IMR-90 (cell line): ENCODE measurements around the gene MMP24. TPM values are rescaled to one million over a fixed set of nuclear protein-coding genes. Genes with fewer than 3 reads are reported as not detected.

Experiments
- ATAC-seq: fragments of 200-7000 bp; cut with Tn5 transposase; 2 replicates; pipeline ENCODE4 v1.9.1; 2020; ENCODE audit warnings: low read depth, mild to moderate bottlenecking, moderate library complexity
- BruUV-seq: library from RNA; stranded (reverse); fragments of 400-500 nt; replicated peaks from 2 replicates; lab custom pipeline; 2021; lab: Mats Ljungman, UMichigan
- CTCF ChIA-PET: fragments of 300-600 bp; formaldehyde crosslinking; extraction: SDS; loops from one replicate; lab custom pipeline; 2021; ENCODE audit warnings: antibody characterized with exemption; lab: Yijun Ruan, JAX
- POLR2A ChIA-PET: fragments of 300-600 bp; sonication (Branson Sonifier 250); formaldehyde crosslinking; loops from one replicate; lab custom pipeline; 2022; ENCODE audit warnings: antibody characterized with exemption; ENCODE audit not compliant: unreplicated experiment; lab: Charles Lee
- DNase-seq: peaks from one replicate; pipeline ENCODE4 v3.0.0; 2013
- H2AFZ ChIP-seq: replicated peaks from 2 replicates; pipeline ENCODE3; 2013; ENCODE audit warnings: low read length, mild to moderate bottlenecking; ENCODE audit not compliant: poor library complexity
- H2AK5ac ChIP-seq: 2 replicates; pipeline ENCODE4 v1.6.1; 2013; ENCODE audit warnings: low read depth, low read length, inconsistent platforms
- H2AK9ac ChIP-seq: replicated peaks from 2 replicates; pipeline ENCODE3; 2013; ENCODE audit warnings: mild to moderate bottlenecking, low read depth, low read length, moderate library complexity; ENCODE audit not compliant: poor library complexity
- H2BK120ac ChIP-seq: 2 replicates; pipeline ENCODE4 v1.6.1; 2013; ENCODE audit warnings: low read depth, low read length, inconsistent platforms
- H2BK15ac ChIP-seq: 3 replicates; pipeline ENCODE4 v1.6.1; 2013; ENCODE audit warnings: low read depth, low read length, inconsistent platforms
- H2BK20ac ChIP-seq: 2 replicates; pipeline ENCODE4 v1.6.1; 2013; ENCODE audit warnings: low read depth, mild to moderate bottlenecking, inconsistent platforms, low read length, moderate library complexity
- H2BK5ac ChIP-seq: 2 replicates; pipeline ENCODE4 v1.6.1; 2013; ENCODE audit warnings: mild to moderate bottlenecking, low read depth, low read length, inconsistent platforms; ENCODE audit not compliant: poor library complexity, severe bottlenecking
- H3K14ac ChIP-seq: replicated peaks from 2 replicates; pipeline ENCODE4 v1.6.1; 2013; ENCODE audit warnings: low read depth, low read length, inconsistent platforms
- H3K18ac ChIP-seq: 2 replicates; pipeline ENCODE4 v1.6.1; 2013; ENCODE audit warnings: low read depth, low read length, control low read depth
- H3K23ac ChIP-seq: 2 replicates; pipeline ENCODE4 v1.6.1; 2013; ENCODE audit warnings: low read depth, low read length, inconsistent platforms
- H3K27ac ChIP-seq: 2 replicates; pipeline ENCODE4 v1.5.1; 2013; ENCODE audit warnings: mild to moderate bottlenecking, control low read depth, low read length; ENCODE audit not compliant: insufficient read depth
- H3K27me3 ChIP-seq: 2 replicates; pipeline ENCODE4 v1.6.1; 2013; ENCODE audit warnings: low read length; ENCODE audit not compliant: control insufficient read depth, insufficient read depth
- H3K36me3 ChIP-seq: 2 replicates; pipeline ENCODE4 v1.6.1; 2013; ENCODE audit warnings: low read length, mixed read lengths; ENCODE audit not compliant: control insufficient read depth, insufficient read depth
- H3K4ac ChIP-seq: 2 replicates; pipeline ENCODE4 v1.6.1; 2013; ENCODE audit warnings: low read depth, low read length, inconsistent platforms
- H3K4me1 ChIP-seq: 2 replicates; pipeline ENCODE4 v1.6.1; 2013; ENCODE audit warnings: low read length, mixed read lengths; ENCODE audit not compliant: control insufficient read depth, insufficient read depth
- H3K4me2 ChIP-seq: 2 replicates; pipeline ENCODE4 v1.6.1; 2013; ENCODE audit warnings: low read depth, mild to moderate bottlenecking, control low read depth, low read length, moderate library complexity
- H3K4me3 ChIP-seq: 2 replicates; pipeline ENCODE4 v1.5.1; 2013; ENCODE audit warnings: low read depth, mild to moderate bottlenecking, control low read depth, low read length, moderate library complexity; ENCODE audit not compliant: insufficient read depth
- H3K56ac ChIP-seq: 2 replicates; pipeline ENCODE4 v1.6.1; 2013; ENCODE audit warnings: low read length, inconsistent platforms; ENCODE audit not compliant: insufficient read depth; ENCODE audit errors: extremely low read depth
- H3K79me1 ChIP-seq, 2 experiments: 2 replicates each; pipeline ENCODE4 v1.6.1; 2013; ENCODE audit warnings: low read length in 2 of 2, inconsistent platforms in 1 of 2, low read depth in 1 of 2
- H3K9ac ChIP-seq: 2 replicates; pipeline ENCODE4 v1.6.1; 2013; ENCODE audit warnings: low read depth, low read length, control low read depth
- H3K9me1 ChIP-seq: 2 replicates; pipeline ENCODE4 v1.6.1; 2013; ENCODE audit warnings: low read length, inconsistent platforms; ENCODE audit not compliant: insufficient read depth
- H3K9me3 ChIP-seq: 2 replicates; pipeline ENCODE4 v1.6.1; 2013; ENCODE audit warnings: low read length; ENCODE audit not compliant: control insufficient read depth, insufficient read depth
- H4K20me1 ChIP-seq: 2 replicates; pipeline ENCODE4 v1.6.1; 2013; ENCODE audit warnings: low read length, inconsistent platforms; ENCODE audit not compliant: insufficient read depth
- H4K5ac ChIP-seq: 2 replicates; pipeline ENCODE4 v1.6.1; 2013; ENCODE audit warnings: mild to moderate bottlenecking, low read depth, low read length, control low read depth
- H4K8ac ChIP-seq, 2 experiments: 2 replicates each; pipeline ENCODE4 v1.6.1; 2013; ENCODE audit warnings: low read depth in 2 of 2, low read length in 2 of 2, control low read depth in 1 of 2, inconsistent platforms in 1 of 2
- H4K91ac ChIP-seq: 2 replicates; pipeline ENCODE4 v1.6.1; 2013; ENCODE audit warnings: low read depth, low read length, inconsistent platforms; ENCODE audit not compliant: insufficient read depth
- BHLHE40 ChIP-seq: fragments of 150-350 bp; IDR thresholded peaks from 2 replicates; pipeline ENCODE4 v1.6.1; 2016; ENCODE audit warnings: mild to moderate bottlenecking, low read depth, low read length
- CEBPB ChIP-seq: IDR thresholded peaks from 2 replicates; pipeline ENCODE4 v1.6.1; 2012; ENCODE audit warnings: low read depth, low read length, improper control_type of control experiment
- CHD1 ChIP-seq: IDR thresholded peaks from 2 replicates; pipeline ENCODE4 v1.6.1; 2012; ENCODE audit warnings: low read depth, low read length, improper control_type of control experiment
- FOS ChIP-seq: fragments of 150-350 bp; IDR thresholded peaks from 2 replicates; pipeline ENCODE4 v1.6.1; 2016; ENCODE audit warnings: low read depth, low read length
- MAFK ChIP-seq: IDR thresholded peaks from 2 replicates; pipeline ENCODE4 v1.6.1; 2012; ENCODE audit warnings: low read depth, low read length, improper control_type of control experiment
- MAZ ChIP-seq: IDR thresholded peaks from 2 replicates; pipeline ENCODE4 v1.6.1; 2012; ENCODE audit warnings: low read depth, mild to moderate bottlenecking, low read length, improper control_type of control experiment, moderate library complexity, borderline replicate concordance
- MXI1 ChIP-seq: IDR thresholded peaks from 2 replicates; pipeline ENCODE4 v1.6.1; 2012; ENCODE audit warnings: low read depth, mild to moderate bottlenecking, low read length, moderate library complexity, borderline replicate concordance
- NFE2L2 ChIP-seq: fragments of 150-350 bp; IDR thresholded peaks from 2 replicates; pipeline ENCODE4 v1.6.1; 2016; ENCODE audit warnings: low read depth, mild to moderate bottlenecking, low read length
- POLR2A ChIP-seq: IDR thresholded peaks from 2 replicates; pipeline ENCODE4 v1.6.1; 2012; ENCODE audit warnings: mild to moderate bottlenecking, low read depth, low read length
- RAD21 ChIP-seq: IDR thresholded peaks from 2 replicates; pipeline ENCODE4 v1.6.1; 2012; ENCODE audit warnings: low read length, improper control_type of control experiment
- RCOR1 ChIP-seq: IDR thresholded peaks from 2 replicates; pipeline ENCODE4 v1.6.1; 2012; ENCODE audit warnings: mild to moderate bottlenecking, low read length, improper control_type of control experiment; ENCODE audit not compliant: insufficient replicate concordance
- RFX5 ChIP-seq: IDR thresholded peaks from 2 replicates; pipeline ENCODE4 v1.8.0; 2012; ENCODE audit warnings: low read depth, mild to moderate bottlenecking, low read length, moderate library complexity
- SMC3 ChIP-seq: fragments of 150-350 bp; IDR thresholded peaks from 2 replicates; pipeline ENCODE4 v1.6.1; 2016; ENCODE audit warnings: low read depth, mild to moderate bottlenecking, antibody characterized with exemption, low read length, moderate library complexity
- WGBS, 2 experiments: methylation state at CpG; one replicate each; pipeline versions ENCODE4 v1.1.5 to v1.1.7; 2013; ENCODE audit warnings: missing lambda C conversion rate in 2 of 2; ENCODE audit not compliant: insufficient read length in 1 of 2; ENCODE audit errors: extremely low coverage in 2 of 2; 5-methylcytosine and 5-hydroxymethylcytosine counted together
- dilution Hi-C: fragments of 300-500 bp; cut with HindIII; formaldehyde crosslinking; loops from one replicate; pipeline ENCODE4 v1.14.3; 2018; ENCODE audit warnings: low sequenced_read_pairs; ENCODE audit not compliant: unreplicated experiment
- in situ Hi-C: fragments of 300-500 bp; cut with MboI; formaldehyde crosslinking; loops from 3 replicates; pipeline ENCODE4 v1.14.3; 2019; ENCODE audit warnings: low sequenced_read_pairs, inconsistent platforms, mixed read lengths
- intact Hi-C: fragments of 100-400 bp; cut with micrococcal nuclease; formaldehyde crosslinking; loops from 2 replicates; pipeline ENCODE4 v1.10.0; 2022
- polyA plus RNA-seq, 3 experiments: library from polyadenylated mRNA; depleted of rRNA; stranded (reverse); fragments of >200 nt; gene quantifications; 2 replicates each; pipeline ENCODE4 v1.2.3, GENCODE V29; 2012; ENCODE audit warnings: low replicate concordance in 1 of 3
- total RNA-seq: library from RNA; depleted of rRNA; stranded (reverse); fragments of >200 nt; gene quantifications from 2 replicates; pipeline ENCODE4 v1.2.3, GENCODE V29; 2012
- TF ChIP-seq, protein P1 (sequence below): fragments of 150-350 bp; IDR thresholded peaks from 2 replicates; pipeline ENCODE4 v1.6.1; 2017; ENCODE audit warnings: mild to moderate bottlenecking, antibody characterized with exemption, low read length, low read depth
- TF ChIP-seq, protein P2 (sequence below): fragments of 150-350 bp; IDR thresholded peaks from 2 replicates; pipeline ENCODE4 v1.6.1; 2016; ENCODE audit warnings: low read depth, mild to moderate bottlenecking, low read length, moderate library complexity, borderline replicate concordance
- TF ChIP-seq, protein P3 (sequence below): conservative IDR thresholded peaks from 2 replicates; pipeline ENCODE4 v1.5.1; 2012; ENCODE audit warnings: mild to moderate bottlenecking, low read depth, low read length, improper control_type of control experiment

The MMP24 gene
- total and polyA plus RNA-seq, 2 of the 4 experiments (the other 2 are of a cell fraction): 0.36 to 0.79 TPM

DNA sequence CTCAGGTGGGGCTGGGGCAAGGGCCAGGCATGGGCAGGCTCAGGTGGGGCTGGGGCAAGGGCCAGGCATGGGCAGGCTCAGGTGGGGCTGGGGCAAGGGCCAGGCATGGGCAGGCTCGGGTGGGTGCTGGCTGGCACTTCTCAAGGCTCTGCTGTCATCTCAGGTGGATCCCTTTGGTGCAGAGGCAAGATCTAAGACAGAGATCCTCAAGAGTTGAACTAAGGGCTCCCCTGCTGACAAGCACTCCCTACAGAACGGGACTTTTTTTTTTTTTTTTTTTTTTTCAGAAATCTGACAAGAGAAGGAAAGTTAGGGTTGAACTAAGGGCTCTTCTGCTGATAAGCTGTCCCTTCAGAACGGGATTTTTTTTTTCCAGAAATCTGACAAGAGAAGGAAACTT, 26.5 kb downstream of the MMP24 start:
- Histone ChIP-seq H3K14ac (no peak overlapping the region), H3K27me3 (no peaks in the 10 kb centered on the region), H2AK9ac (no peak overlapping the region), H2BK120ac (no peak overlapping the region), H4K91ac (no peak overlapping the region), H2BK15ac (no peak overlapping the region), H3K79me1 (0 out of 4 replicates have a peak, but pooled peaks cover 0 to 3% of the 10 kb centered on the region in 2 experiments), H4K20me1 (no peaks in the 10 kb centered on the region), H3K18ac (no peak overlapping the region), H3K9me3 (no peaks in the 10 kb centered on the region), H3K4me1 (peaks cover 5% of the 10 kb centered on the region; the same call in 1 of the 2 replicates), H3K9me1 (no peaks in the 10 kb centered on the region; the same call in 1 of the 2 replicates), H4K8ac (no peak overlapping the region), H3K23ac (no peak overlapping the region), H4K5ac (no peak overlapping the region), H3K56ac (no peak overlapping the region), H3K36me3 (no peaks in the 10 kb centered on the region), H2AFZ (no peak overlapping the region), H2AK5ac (no peak overlapping the region), H3K4me3 (no peak overlapping the region), H2BK5ac (no peak overlapping the region), H3K4ac (no peak overlapping the region), H3K9ac (no peak overlapping the region), H3K27ac (no peak overlapping the region), H3K4me2 (no peak overlapping the region), H2BK20ac (no peak overlapping the region)
- TF ChIP-seq MXI1 (no peak), RCOR1 (no peak), BHLHE40 (no peak), NFE2L2 (no peak), FOS (no peak), CEBPB (no peak), MAFK (no peak), RAD21 (no peak), POLR2A (no peak), SMC3 (no peak), RFX5 (no peak), MAZ (no peak), CHD1 (no peak)
- TF ChIP-seq, protein P1, sequence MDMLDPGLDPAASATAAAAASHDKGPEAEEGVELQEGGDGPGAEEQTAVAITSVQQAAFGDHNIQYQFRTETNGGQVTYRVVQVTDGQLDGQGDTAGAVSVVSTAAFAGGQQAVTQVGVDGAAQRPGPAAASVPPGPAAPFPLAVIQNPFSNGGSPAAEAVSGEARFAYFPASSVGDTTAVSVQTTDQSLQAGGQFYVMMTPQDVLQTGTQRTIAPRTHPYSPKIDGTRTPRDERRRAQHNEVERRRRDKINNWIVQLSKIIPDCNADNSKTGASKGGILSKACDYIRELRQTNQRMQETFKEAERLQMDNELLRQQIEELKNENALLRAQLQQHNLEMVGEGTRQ: no peak
- TF ChIP-seq, protein P2, sequence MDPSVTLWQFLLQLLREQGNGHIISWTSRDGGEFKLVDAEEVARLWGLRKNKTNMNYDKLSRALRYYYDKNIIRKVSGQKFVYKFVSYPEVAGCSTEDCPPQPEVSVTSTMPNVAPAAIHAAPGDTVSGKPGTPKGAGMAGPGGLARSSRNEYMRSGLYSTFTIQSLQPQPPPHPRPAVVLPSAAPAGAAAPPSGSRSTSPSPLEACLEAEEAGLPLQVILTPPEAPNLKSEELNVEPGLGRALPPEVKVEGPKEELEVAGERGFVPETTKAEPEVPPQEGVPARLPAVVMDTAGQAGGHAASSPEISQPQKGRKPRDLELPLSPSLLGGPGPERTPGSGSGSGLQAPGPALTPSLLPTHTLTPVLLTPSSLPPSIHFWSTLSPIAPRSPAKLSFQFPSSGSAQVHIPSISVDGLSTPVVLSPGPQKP: no peak
- TF ChIP-seq, protein P3, sequence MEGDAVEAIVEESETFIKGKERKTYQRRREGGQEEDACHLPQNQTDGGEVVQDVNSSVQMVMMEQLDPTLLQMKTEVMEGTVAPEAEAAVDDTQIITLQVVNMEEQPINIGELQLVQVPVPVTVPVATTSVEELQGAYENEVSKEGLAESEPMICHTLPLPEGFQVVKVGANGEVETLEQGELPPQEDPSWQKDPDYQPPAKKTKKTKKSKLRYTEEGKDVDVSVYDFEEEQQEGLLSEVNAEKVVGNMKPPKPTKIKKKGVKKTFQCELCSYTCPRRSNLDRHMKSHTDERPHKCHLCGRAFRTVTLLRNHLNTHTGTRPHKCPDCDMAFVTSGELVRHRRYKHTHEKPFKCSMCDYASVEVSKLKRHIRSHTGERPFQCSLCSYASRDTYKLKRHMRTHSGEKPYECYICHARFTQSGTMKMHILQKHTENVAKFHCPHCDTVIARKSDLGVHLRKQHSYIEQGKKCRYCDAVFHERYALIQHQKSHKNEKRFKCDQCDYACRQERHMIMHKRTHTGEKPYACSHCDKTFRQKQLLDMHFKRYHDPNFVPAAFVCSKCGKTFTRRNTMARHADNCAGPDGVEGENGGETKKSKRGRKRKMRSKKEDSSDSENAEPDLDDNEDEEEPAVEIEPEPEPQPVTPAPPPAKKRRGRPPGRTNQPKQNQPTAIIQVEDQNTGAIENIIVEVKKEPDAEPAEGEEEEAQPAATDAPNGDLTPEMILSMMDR: no peak
- ChIA-PET CTCF (no interaction called here), POLR2A (no interaction called here)
- dilution Hi-C loops: no loop called here
- ATAC-seq: no peak
- intact Hi-C loops: no loop called here
- in situ Hi-C loops: loop anchor here (25.0 kb wide), 1 partner anchor 391 kb away; the partner anchor contains the start of gene GGT7
- no TSS peak for BruUV-seq
- no peak for DNase-seq
- whole genome bisulfite sequencing, 2 experiments: no CpG with 5 or more reads among the region's 3 CpGs
